ENCODE results near the gene DNAH7.
"Not testable (repeated sequence)": the region's sequence is repeated elsewhere in the genome, so short reads cannot be mapped to it uniquely, and the experiment has no call there.

- TF ChIP-seq POLR2A (IDR thresholded peaks at IDR 0.05; ENCODE audit: low read depth, low read length); CTCF (IDR thresholded peaks at IDR 0.05; ENCODE audit: extremely low read depth in 1 of 2, insufficient read depth in 1 of 2, low read depth in 1 of 2, low read length in 2 of 2); MYC (IDR thresholded peaks at IDR 0.05; ENCODE audit: low read depth, low read length); EZH2 (IDR thresholded peaks at IDR 0.05; ENCODE audit: borderline replicate concordance, low read depth, low read length, severe bottlenecking); POLR2AphosphoS5 (IDR thresholded peaks at IDR 0.05; ENCODE audit: insufficient read depth, low read depth, low read length); JUN (IDR thresholded peaks at IDR 0.05; ENCODE audit: borderline replicate concordance, insufficient read depth, insufficient read length, low read depth); FOS (IDR thresholded peaks at IDR 0.05; ENCODE audit: borderline replicate concordance, insufficient read depth, low read length): not testable (repeated sequence)
These were observed 151.5 kb downstream of the DNAH7 start for GRCh38 chr2:195917021-195917600.
